Measurements from ENCODE around the gene CEP57.
A peak's percentile ranks its signal among the peaks of the same experiment; 100 is the strongest.

Gene CEP57

GRCh38 chr11:95762534-95762933, 27.8 kb upstream of the CEP57 start:
- no peaks in the 10 kb centered on the region for H3K36me3 ChIP-seq (replicated peaks; ENCODE audit: low read depth, low read length)
- H3K9ac ChIP-seq (ENCODE audit: low read length) = no peak overlapping the region
- no peak overlapping the region for H3K4me3 ChIP-seq (ENCODE audit: low read length)
- H4K20me1 ChIP-seq (ENCODE audit: insufficient read depth, low read length) = no peaks in the 10 kb centered on the region
- no peak overlapping the region for H2AFZ ChIP-seq (ENCODE audit: low read depth, low read length)
- H3K27ac ChIP-seq (ENCODE audit: low read length) = no peak overlapping the region
- H3K79me2 ChIP-seq (ENCODE audit: low read length) = no peaks in the 10 kb centered on the region
- H3K27me3 ChIP-seq (ENCODE audit: low read depth, low read length) = no peaks in the 10 kb centered on the region
- TF ChIP-seq CTCF (IDR thresholded peaks at IDR 0.05; ENCODE audit: low read depth, low read length) (no peak), EZH2phosphoT487 (IDR thresholded peaks at IDR 0.05; ENCODE audit: low read depth) (no peak)
- no peak overlapping the region for H3K4me2 ChIP-seq (ENCODE audit: low read length)
- no peaks in the 10 kb centered on the region for H3K4me1 ChIP-seq (ENCODE audit: low read length)
- no peaks in the 10 kb centered on the region for H3K9me3 ChIP-seq (ENCODE audit: insufficient read depth, low read length)

GRCh38 chr11:95764267-95764898, 25.9 kb upstream of the CEP57 start:
- no peak overlapping the region for H3K4me2 ChIP-seq (ENCODE audit: low read length)
- H3K9ac ChIP-seq (ENCODE audit: low read length) = no peak overlapping the region

GRCh38 chr11:95766701-95767100, 23.6 kb upstream of the CEP57 start:
- H3K36me3 ChIP-seq (replicated peaks; ENCODE audit: low read depth, low read length) = peaks cover 16% of the 10 kb centered on the region
- no peaks in the 10 kb centered on the region for H3K9me3 ChIP-seq (ENCODE audit: insufficient read depth, low read length)

More at GRCh38 chr11:95764267-95764898, 25.9 kb upstream of the CEP57 start:
- no peak overlapping the region for H3K4me3 ChIP-seq (ENCODE audit: low read length)
- no peak for TF ChIP-seq EZH2phosphoT487 (IDR thresholded peaks at IDR 0.05; ENCODE audit: low read depth)
- TF ChIP-seq CTCF (IDR thresholded peaks at IDR 0.05; ENCODE audit: low read depth, low read length) = peak; percentile 59
- H3K36me3 ChIP-seq (replicated peaks; ENCODE audit: low read depth, low read length) = peaks cover 3% of the 10 kb centered on the region
- no peaks in the 10 kb centered on the region for H3K27me3 ChIP-seq (ENCODE audit: low read depth, low read length)
- no peaks in the 10 kb centered on the region for H3K4me1 ChIP-seq (ENCODE audit: low read length)
- no peaks in the 10 kb centered on the region for H3K9me3 ChIP-seq (ENCODE audit: insufficient read depth, low read length)
- H4K20me1 ChIP-seq (ENCODE audit: insufficient read depth, low read length) = no peaks in the 10 kb centered on the region
- no peaks in the 10 kb centered on the region for H3K79me2 ChIP-seq (ENCODE audit: low read length)
- H3K27ac ChIP-seq (ENCODE audit: low read length) = no peak overlapping the region
- no peak overlapping the region for H2AFZ ChIP-seq (ENCODE audit: low read depth, low read length)

GRCh38 chr11:95767498-95767897, 22.8 kb upstream of the CEP57 start:
- no peak overlapping the region for H3K27ac ChIP-seq (ENCODE audit: low read length)
- H3K4me2 ChIP-seq (ENCODE audit: low read length) = no peak overlapping the region
- no peaks in the 10 kb centered on the region for H3K4me1 ChIP-seq (ENCODE audit: low read length)
- H2AFZ ChIP-seq (ENCODE audit: low read depth, low read length) = no peak overlapping the region
- H3K79me2 ChIP-seq (ENCODE audit: low read length) = no peaks in the 10 kb centered on the region
- TF ChIP-seq EZH2phosphoT487 (IDR thresholded peaks at IDR 0.05; ENCODE audit: low read depth) (no peak), CTCF (IDR thresholded peaks at IDR 0.05; ENCODE audit: low read depth, low read length) (no peak)
- no peak overlapping the region for H3K9ac ChIP-seq (ENCODE audit: low read length)
- H3K27me3 ChIP-seq (ENCODE audit: low read depth, low read length) = no peaks in the 10 kb centered on the region
- H4K20me1 ChIP-seq (ENCODE audit: insufficient read depth, low read length) = no peaks in the 10 kb centered on the region
- H3K9me3 ChIP-seq (ENCODE audit: insufficient read depth, low read length) = no peaks in the 10 kb centered on the region
- H3K4me3 ChIP-seq (ENCODE audit: low read length) = no peak overlapping the region
- H3K36me3 ChIP-seq (replicated peaks; ENCODE audit: low read depth, low read length) = peaks cover 16% of the 10 kb centered on the region

More at GRCh38 chr11:95766701-95767100, 23.6 kb upstream of the CEP57 start:
- Histone ChIP-seq H3K79me2 (ENCODE audit: low read length) (no peaks in the 10 kb centered on the region), H3K4me3 (ENCODE audit: low read length) (no peak overlapping the region), H3K4me2 (ENCODE audit: low read length) (no peak overlapping the region), H2AFZ (ENCODE audit: low read depth, low read length) (no peak overlapping the region), H3K4me1 (ENCODE audit: low read length) (no peaks in the 10 kb centered on the region), H4K20me1 (ENCODE audit: insufficient read depth, low read length) (no peaks in the 10 kb centered on the region), H3K27ac (ENCODE audit: low read length) (no peak overlapping the region), H3K27me3 (ENCODE audit: low read depth, low read length) (no peaks in the 10 kb centered on the region), H3K9ac (ENCODE audit: low read length) (no peak overlapping the region)
- TF ChIP-seq CTCF (IDR thresholded peaks at IDR 0.05; ENCODE audit: low read depth, low read length) (no peak), EZH2phosphoT487 (IDR thresholded peaks at IDR 0.05; ENCODE audit: low read depth) (no peak)

Data from OCI-LY3 (cell line).